GM18909 (cell line): ENCODE measurements around the gene RHOT2.

Experiments
- ATAC-seq: cut with Tn5 transposase; IDR thresholded peaks from one replicate; pipeline ENCODE4 v1.9.1; 2021; ENCODE audit warnings: mild to moderate bottlenecking; ENCODE audit not compliant: unreplicated experiment, poor library complexity

Gene RHOT2

GRCh38 chr16:667780-668518 is at the start of gene RHOT2:
Gene RHOT2 (plus strand): TSS chr16:668132. CDS start chr16:668200, 68 bp downstream.
- ATAC-seq = peak; percentile 83

GRCh38 chr16:619476-620100 is 48.3 kb upstream of the RHOT2 start:
- no peak for ATAC-seq

- no peak for ATAC-seq
Measured at GRCh38 chr16:620700-621525, 47.0 kb upstream of the RHOT2 start.

- no peak for ATAC-seq
Measured at GRCh38 chr16:621526-622105, 46.3 kb upstream of the RHOT2 start.

- ATAC-seq = no peak
Measured at GRCh38 chr16:622920-623280, 45.0 kb upstream of the RHOT2 start.

- ATAC-seq = no peak
Measured at GRCh38 chr16:624526-625070, 43.3 kb upstream of the RHOT2 start.

- no peak for ATAC-seq
Measured at GRCh38 chr16:625117-625976, 42.6 kb upstream of the RHOT2 start.

GRCh38 chr16:625977-626765 is 41.8 kb upstream of the RHOT2 start:
- no peak for ATAC-seq

GRCh38 chr16:626787-627453 is 41.0 kb upstream of the RHOT2 start:
- ATAC-seq = no peak

GRCh38 chr16:627454-628239 is 40.3 kb upstream of the RHOT2 start:
- no peak for ATAC-seq

GRCh38 chr16:628321-629061 is 39.4 kb upstream of the RHOT2 start:
- no peak for ATAC-seq

GRCh38 chr16:629185-629832 is 38.6 kb upstream of the RHOT2 start:
- ATAC-seq = no peak

GRCh38 chr16:629833-630248 is 38.1 kb upstream of the RHOT2 start:
- no peak for ATAC-seq

- ATAC-seq = no peak
Measured at GRCh38 chr16:630249-630814, 37.6 kb upstream of the RHOT2 start.

GRCh38 chr16:630815-631405 is 37.0 kb upstream of the RHOT2 start, which contains the start of gene WFIKKN1:
Gene WFIKKN1 (plus strand): TSS chr16:630985. CDS start chr16:631254, 269 bp downstream.
- no peak for ATAC-seq
